GM23338 (cell line): ENCODE results near the gene GPR55. TPM values are rescaled to one million over a fixed set of nuclear protein-coding genes. Genes with fewer than 3 reads are reported as not detected.
A peak's percentile ranks its signal among the peaks of the same experiment; 100 is the strongest.

Experiments used
- ATAC-seq: fragments of 200-7000 bp; cut with Tn5 transposase; 3 replicates; pipeline ENCODE4 v1.9.1; 2020
- DNase-seq: peaks from one replicate; pipeline ENCODE4 v3.0.0-alpha.2; 2015; ENCODE audit warnings: low spot score
- H2AFZ ChIP-seq: fragments of 200-600 bp; sonication (generic); 2 replicates; pipeline ENCODE4 v1.8.0; 2016; ENCODE audit warnings: antibody characterized with exemption, mild to moderate bottlenecking, moderate library complexity
- H3F3A ChIP-seq: fragments of 200-600 bp; sonication (generic); replicated peaks from 2 replicates; pipeline ENCODE4 v1.8.0; 2017; ENCODE audit warnings: antibody characterized with exemption, mixed run types, low read depth
- H3K27ac ChIP-seq: fragments of 200-600 bp; sonication (generic); 2 replicates; pipeline ENCODE4 v1.6.1; 2016; ENCODE audit warnings: low read depth
- H3K27me3 ChIP-seq: fragments of 200-600 bp; sonication (generic); 2 replicates; pipeline ENCODE4 v1.8.0; 2016; ENCODE audit warnings: mild to moderate bottlenecking, mixed run types, moderate library complexity; ENCODE audit not compliant: insufficient read depth
- H3K36me3 ChIP-seq: fragments of 200-600 bp; sonication (generic); 2 replicates; pipeline ENCODE4 v1.8.0; 2016; ENCODE audit warnings: mild to moderate bottlenecking; ENCODE audit not compliant: insufficient read depth
- H3K4me1 ChIP-seq: fragments of 200-600 bp; sonication (generic); 2 replicates; pipeline ENCODE4 v1.8.0; 2016; ENCODE audit warnings: mild to moderate bottlenecking, moderate library complexity; ENCODE audit not compliant: insufficient read depth
- H3K4me2 ChIP-seq: fragments of 200-600 bp; sonication (generic); 2 replicates; pipeline ENCODE4 v1.7.1; 2017; ENCODE audit warnings: mixed run types
- H3K4me3 ChIP-seq: fragments of 200-600 bp; sonication (generic); 2 replicates; pipeline ENCODE4 v1.6.1; 2016; ENCODE audit warnings: mixed run types
- H3K79me2 ChIP-seq: fragments of 200-600 bp; sonication (generic); replicated peaks from 2 replicates; pipeline ENCODE4 v1.8.0; 2017; ENCODE audit warnings: mild to moderate bottlenecking; ENCODE audit not compliant: insufficient read depth
- H3K9me2 ChIP-seq: fragments of 200-600 bp; sonication (generic); 2 replicates; pipeline ENCODE4 v1.8.0; 2017; ENCODE audit not compliant: insufficient read depth
- H4K20me1 ChIP-seq: fragments of 200-600 bp; sonication (generic); replicated peaks from 2 replicates; pipeline ENCODE4 v1.8.0; 2017; ENCODE audit warnings: mild to moderate bottlenecking; ENCODE audit not compliant: insufficient read depth
- H3K27ac Mint-ChIP-seq: 2 replicates; pipeline ENCODE4 v1.8.0; 2020; ENCODE audit warnings: inconsistent platforms, mild to moderate bottlenecking, moderate library complexity, mixed read lengths
- H3K27me3 Mint-ChIP-seq: 3 replicates; pipeline ENCODE4 v1.8.0; 2022; ENCODE audit warnings: low read depth, mild to moderate bottlenecking, moderate library complexity, mixed read lengths, inconsistent platforms; ENCODE audit not compliant: insufficient read depth, poor library complexity
- H3K36me3 Mint-ChIP-seq: 3 replicates; pipeline ENCODE4 v1.8.0; 2021; ENCODE audit warnings: low read depth, mild to moderate bottlenecking, inconsistent platforms, moderate library complexity, mixed read lengths
- H3K4me1 Mint-ChIP-seq: 3 replicates; pipeline ENCODE4 v1.8.0; 2020; ENCODE audit warnings: mild to moderate bottlenecking, inconsistent platforms, mixed read lengths
- H3K4me3 Mint-ChIP-seq: 3 replicates; pipeline ENCODE4 v1.8.0; 2021; ENCODE audit warnings: moderate library complexity, mild to moderate bottlenecking, inconsistent platforms, mixed read lengths
- H3K9me3 Mint-ChIP-seq: 3 replicates; pipeline ENCODE4 v1.8.0; 2020; ENCODE audit warnings: moderate library complexity, mild to moderate bottlenecking, inconsistent platforms, mixed read lengths
- CREB1 ChIP-seq: fragments of 250-450 bp; sonication (Bioruptor Pico); IDR thresholded peaks from 2 replicates; pipeline ENCODE4 v1.5.0; 2020; ENCODE audit warnings: low read depth, mild to moderate bottlenecking, moderate library complexity
- EZH2phosphoT487 ChIP-seq: fragments of 200-600 bp; sonication (generic); IDR thresholded peaks from one replicate; pipeline ENCODE4 v1.8.1; 2018; ENCODE audit warnings: antibody characterized with exemption; ENCODE audit not compliant: unreplicated experiment
- JUNB ChIP-seq: IDR thresholded peaks from one replicate; pipeline ENCODE4 v1.6.1; 2016; ENCODE audit warnings: antibody characterized with exemption; ENCODE audit not compliant: unreplicated experiment
- NANOG ChIP-seq: IDR thresholded peaks from 2 replicates; pipeline ENCODE4 v1.6.1; 2016; ENCODE audit warnings: antibody characterized with exemption, borderline replicate concordance
- polyA plus RNA-seq: library from polyadenylated mRNA; unstranded; fragments of >200 nt; fragmentation: Nextera tagmentation; extraction: Ambion mirVana; gene quantifications from 2 replicates; pipeline ENCODE4 v1.2.1, GENCODE V29; 2016
- total RNA-seq: library from RNA; depleted of rRNA; stranded (reverse); fragments of >200 nt; shearing (Covaris generic); gene quantifications from 2 replicates; pipeline ENCODE4 v1.2.3, GENCODE V29; 2014
- TF ChIP-seq, protein P1 (sequence below), 2 experiments: fragments of 200-600 bp in 1 of 2; sonication (generic) in 1 of 2; conservative IDR thresholded peaks; 2 replicates each; pipeline versions ENCODE4 v1.5.1 to v1.6.1; 2016 to 2017; ENCODE audit warnings: antibody characterized with exemption in 2 of 2, low read depth in 2 of 2, mild to moderate bottlenecking in 2 of 2, moderate library complexity in 1 of 2
- TF ChIP-seq, protein P2 (sequence below): IDR thresholded peaks from 2 replicates; pipeline ENCODE4 v1.6.1; 2016; ENCODE audit warnings: antibody characterized with exemption

The GPR55 gene
- total and polyA plus RNA-seq, 2 experiments from 2014 or later, result not detected

DNA sequence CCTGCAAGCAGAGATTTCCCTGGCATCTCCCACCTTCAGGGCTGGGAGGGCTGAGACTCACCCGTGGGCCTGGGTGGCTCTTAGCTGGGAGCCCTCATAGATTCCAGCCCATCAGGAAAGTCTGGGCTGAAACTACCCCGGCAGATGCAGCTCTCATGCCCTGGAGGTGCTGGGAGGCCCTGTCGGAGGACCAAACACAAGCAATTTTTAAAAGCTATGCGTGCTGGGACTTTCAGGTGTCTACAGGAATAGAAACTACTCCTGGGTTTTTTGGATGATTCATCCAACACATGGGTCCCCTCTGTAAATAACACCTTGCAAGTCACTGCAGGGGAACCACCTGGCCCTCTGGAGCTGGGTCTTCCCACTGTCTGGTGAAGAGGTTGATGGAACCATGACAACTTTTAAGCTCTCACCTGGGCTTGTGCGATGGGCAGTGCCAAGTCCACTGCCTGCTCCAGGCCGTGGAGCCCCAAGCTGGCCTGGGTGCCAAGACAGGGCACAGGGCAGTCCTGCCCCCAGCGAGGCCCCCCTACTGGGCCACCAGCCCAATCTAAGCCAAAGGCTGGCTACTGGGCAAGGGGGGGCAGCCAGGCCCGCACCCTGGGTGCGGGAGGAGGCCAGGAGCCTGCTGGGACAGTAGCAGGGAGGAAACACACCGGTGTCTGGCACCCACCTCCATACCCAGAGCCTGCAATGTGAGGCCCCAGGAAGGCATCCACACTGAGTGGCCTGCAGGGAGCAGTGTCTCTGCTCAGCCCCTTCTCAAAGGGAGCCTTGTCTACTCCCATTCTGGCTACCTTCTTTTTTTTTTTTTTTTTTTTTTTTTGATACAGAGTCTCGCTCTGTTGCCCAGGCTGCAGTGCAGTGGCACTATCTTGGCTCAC, 1.1 kb upstream of the GPR55 start:
- peaks cover 12% of the 10 kb centered on the region for H3K4me1 Mint-ChIP-seq
- Histone ChIP-seq H3K79me2 (no peaks in the 10 kb centered on the region), H3F3A (no peaks in the 10 kb centered on the region), H4K20me1 (no peaks in the 10 kb centered on the region), H3K4me1 (no peaks in the 10 kb centered on the region), H3K36me3 (no peaks in the 10 kb centered on the region), H2AFZ (no peak overlapping the region), H3K27me3 (no peaks in the 10 kb centered on the region), H3K9me2 (no peaks in the 10 kb centered on the region), H3K4me2 (no peak overlapping the region), H3K4me3 (no peak overlapping the region), H3K27ac (no peak overlapping the region)
- ATAC-seq (peak; percentile 58), DNase-seq (no peak)
- no peak for TF ChIP-seq JUNB
- TF ChIP-seq, protein P1, sequence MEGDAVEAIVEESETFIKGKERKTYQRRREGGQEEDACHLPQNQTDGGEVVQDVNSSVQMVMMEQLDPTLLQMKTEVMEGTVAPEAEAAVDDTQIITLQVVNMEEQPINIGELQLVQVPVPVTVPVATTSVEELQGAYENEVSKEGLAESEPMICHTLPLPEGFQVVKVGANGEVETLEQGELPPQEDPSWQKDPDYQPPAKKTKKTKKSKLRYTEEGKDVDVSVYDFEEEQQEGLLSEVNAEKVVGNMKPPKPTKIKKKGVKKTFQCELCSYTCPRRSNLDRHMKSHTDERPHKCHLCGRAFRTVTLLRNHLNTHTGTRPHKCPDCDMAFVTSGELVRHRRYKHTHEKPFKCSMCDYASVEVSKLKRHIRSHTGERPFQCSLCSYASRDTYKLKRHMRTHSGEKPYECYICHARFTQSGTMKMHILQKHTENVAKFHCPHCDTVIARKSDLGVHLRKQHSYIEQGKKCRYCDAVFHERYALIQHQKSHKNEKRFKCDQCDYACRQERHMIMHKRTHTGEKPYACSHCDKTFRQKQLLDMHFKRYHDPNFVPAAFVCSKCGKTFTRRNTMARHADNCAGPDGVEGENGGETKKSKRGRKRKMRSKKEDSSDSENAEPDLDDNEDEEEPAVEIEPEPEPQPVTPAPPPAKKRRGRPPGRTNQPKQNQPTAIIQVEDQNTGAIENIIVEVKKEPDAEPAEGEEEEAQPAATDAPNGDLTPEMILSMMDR (conservative IDR thresholded peaks at IDR 0.05; ENCODE audit: low read depth in 2 of 2), result peak; percentile 16 to 42; a peak in 3 of 4 replicates
- no peak overlapping the region for H3K27ac Mint-ChIP-seq
- no peaks in the 10 kb centered on the region for H3K9me3 Mint-ChIP-seq
- H3K4me3 Mint-ChIP-seq, result no peak overlapping the region
- peaks cover 9% of the 10 kb centered on the region for H3K27me3 Mint-ChIP-seq
- H3K36me3 Mint-ChIP-seq, result no peaks in the 10 kb centered on the region

DNA sequence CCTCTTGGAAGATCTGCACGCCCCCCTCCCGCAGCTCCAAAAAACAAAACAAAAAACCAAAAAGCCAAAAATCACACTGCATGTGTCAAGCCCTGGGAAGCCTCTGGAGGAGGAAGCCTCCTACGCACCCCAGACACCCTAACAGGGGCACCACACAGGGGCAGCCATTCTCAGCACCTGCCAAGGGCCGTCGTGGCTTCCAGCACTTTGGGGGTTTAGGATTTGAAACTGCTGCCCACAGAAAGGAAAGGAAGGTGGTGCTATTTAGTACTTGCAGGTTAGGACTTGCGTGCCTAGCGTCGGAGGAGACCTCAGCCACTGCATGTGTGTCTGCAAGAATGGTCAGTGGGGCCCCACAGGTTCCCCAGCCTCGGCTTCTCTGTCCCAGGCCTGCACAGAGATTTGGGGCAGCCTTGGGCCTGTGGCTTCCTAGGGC, 419 bp upstream of the GPR55 start:
- ATAC-seq (no peak), DNase-seq (no peak)
- Histone ChIP-seq H3K4me2 (no peak overlapping the region), H3K79me2 (no peaks in the 10 kb centered on the region), H4K20me1 (no peaks in the 10 kb centered on the region), H3K27me3 (no peaks in the 10 kb centered on the region), H3K4me1 (no peaks in the 10 kb centered on the region), H3K9me2 (no peaks in the 10 kb centered on the region), H3K27ac (no peak overlapping the region), H2AFZ (no peak overlapping the region), H3F3A (no peaks in the 10 kb centered on the region), H3K36me3 (no peaks in the 10 kb centered on the region), H3K4me3 (no peak overlapping the region)
- Mint-ChIP-seq H3K4me1 (peaks cover 9% of the 10 kb centered on the region), H3K27me3 (peaks cover 9% of the 10 kb centered on the region), H3K9me3 (no peaks in the 10 kb centered on the region), H3K36me3 (no peaks in the 10 kb centered on the region), H3K27ac (no peak overlapping the region), H3K4me3 (no peak overlapping the region)
- no peak for TF ChIP-seq CREB1
- TF ChIP-seq EZH2phosphoT487, result no peak
- no peak for TF ChIP-seq NANOG

DNA sequence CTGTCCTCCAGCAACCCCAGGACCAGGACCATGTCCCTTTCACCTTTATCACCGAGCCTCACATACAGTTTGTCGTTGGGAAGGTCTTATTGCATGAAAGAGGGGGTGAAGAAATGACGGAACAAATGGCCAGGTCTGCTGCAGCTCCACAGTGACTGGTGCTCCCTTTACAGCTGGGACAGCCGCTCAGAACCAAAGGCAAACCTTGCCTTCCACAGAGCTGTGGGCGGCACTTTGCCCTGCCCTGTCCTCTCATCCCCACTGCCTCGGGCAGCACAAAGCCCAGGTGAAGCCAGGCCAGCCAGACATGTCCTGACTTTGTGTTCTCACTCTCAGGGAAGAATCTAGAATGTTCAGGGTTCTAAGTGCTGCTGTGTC, 961 bp downstream of the GPR55 start:
- ATAC-seq, result peak; percentile 22
- H3F3A ChIP-seq, result no peaks in the 10 kb centered on the region
- no peak for TF ChIP-seq JUNB
- TF ChIP-seq, protein P2, sequence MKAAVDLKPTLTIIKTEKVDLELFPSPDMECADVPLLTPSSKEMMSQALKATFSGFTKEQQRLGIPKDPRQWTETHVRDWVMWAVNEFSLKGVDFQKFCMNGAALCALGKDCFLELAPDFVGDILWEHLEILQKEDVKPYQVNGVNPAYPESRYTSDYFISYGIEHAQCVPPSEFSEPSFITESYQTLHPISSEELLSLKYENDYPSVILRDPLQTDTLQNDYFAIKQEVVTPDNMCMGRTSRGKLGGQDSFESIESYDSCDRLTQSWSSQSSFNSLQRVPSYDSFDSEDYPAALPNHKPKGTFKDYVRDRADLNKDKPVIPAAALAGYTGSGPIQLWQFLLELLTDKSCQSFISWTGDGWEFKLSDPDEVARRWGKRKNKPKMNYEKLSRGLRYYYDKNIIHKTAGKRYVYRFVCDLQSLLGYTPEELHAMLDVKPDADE, result no peak
- TF ChIP-seq, protein P1 (conservative IDR thresholded peaks at IDR 0.05; ENCODE audit: low read depth in 2 of 2), result no peak
- no peak for TF ChIP-seq EZH2phosphoT487

More for the DNA sequence above, 961 bp downstream of the GPR55 start:
- no peak overlapping the region for H3K4me3 ChIP-seq
- no peaks in the 10 kb centered on the region for H3K9me2 ChIP-seq
- Mint-ChIP-seq H3K4me1 (peaks cover 9% of the 10 kb centered on the region), H3K9me3 (no peaks in the 10 kb centered on the region), H3K4me3 (no peak overlapping the region), H3K27ac (no peak overlapping the region), H3K27me3 (peaks cover 9% of the 10 kb centered on the region), H3K36me3 (no peaks in the 10 kb centered on the region)
- no peak overlapping the region for H3K27ac ChIP-seq
- peak overlapping the region; percentile 35; the same call in 1 of the 2 replicates for H2AFZ ChIP-seq
- no peaks in the 10 kb centered on the region for H3K79me2 ChIP-seq
- H3K4me1 ChIP-seq, result no peaks in the 10 kb centered on the region
- no peaks in the 10 kb centered on the region for H4K20me1 ChIP-seq
- no peaks in the 10 kb centered on the region for H3K27me3 ChIP-seq
- DNase-seq, result no peak
- no peak overlapping the region for H3K4me2 ChIP-seq
- no peaks in the 10 kb centered on the region for H3K36me3 ChIP-seq
